ENCODE measurements around the gene CAPN5. TPM values are rescaled to one million over a fixed set of nuclear protein-coding genes. Genes with fewer than 3 reads are reported as not detected.

The CAPN5 gene
- total and polyA plus RNA-seq, 10 donors, result 0.80 to 9.2 (median 4.6) TPM

DNA sequence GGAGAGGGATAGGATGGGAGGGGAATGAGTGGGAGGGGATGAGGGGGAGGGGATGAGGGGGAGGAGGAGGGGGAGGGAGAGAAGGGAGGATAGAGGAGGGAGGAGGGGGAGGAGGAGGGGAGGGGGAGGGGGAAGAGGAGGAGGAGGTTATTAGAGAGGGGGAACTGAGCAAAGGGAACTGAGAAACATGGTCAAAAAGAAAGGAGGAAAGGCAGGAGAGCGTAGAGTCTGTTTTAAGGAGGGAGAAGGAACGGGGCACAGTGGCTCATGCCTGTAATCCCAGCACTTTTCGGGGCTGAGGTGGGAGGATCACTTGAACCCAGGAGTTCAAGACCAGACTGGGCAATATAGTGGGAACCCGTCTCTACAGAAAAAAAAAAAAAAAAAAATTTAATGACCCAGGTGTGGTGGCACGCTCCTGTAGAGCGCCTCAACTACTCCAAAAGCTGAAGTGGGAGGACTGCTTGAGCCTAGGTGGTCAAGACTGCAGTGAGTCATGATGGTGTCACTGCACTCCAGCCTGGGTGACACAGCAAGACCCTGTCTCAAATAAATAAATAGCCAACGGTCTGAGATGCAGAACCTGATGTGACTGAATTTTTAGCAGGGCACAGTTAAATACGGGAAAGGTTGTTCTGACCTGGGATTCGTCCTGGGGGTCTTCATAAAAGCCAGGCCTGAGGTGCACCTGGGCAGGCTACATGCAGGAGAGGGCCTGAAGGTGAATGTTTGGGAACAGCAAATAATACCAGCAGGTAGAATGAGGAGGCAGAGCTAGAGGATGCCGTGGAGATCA is 28.5 kb upstream of the CAPN5 start:
- WGBS, 5 donors, result 67 to 74% (median 71%) methylated on average over 10 of the region's 10 CpGs
- Histone ChIP-seq H3K36me3 (no peaks in the 10 kb centered on the region), H3K27me3 (replicated peaks in 1 of 7) (peaks cover 0 to 65% (median 22%) of the 10 kb centered on the region in 7 donors), H3K4me1 (peaks cover 4 to 30% (median 14%) of the 10 kb centered on the region in 6 donors), H3K4me3 (no peak overlapping the region), H3K27ac (no peak overlapping the region), H3K9me3 (peaks cover 0 to 4% (median 0%) of the 10 kb centered on the region in 8 donors)
- DNase-seq, result no peak
- intact Hi-C loops (cut with DNase I; ENCODE audit: low total_unique reads), result no loop called here
- no peak for TF ChIP-seq POLR2AphosphoS5 (IDR thresholded peaks at IDR 0.05)
- no peak for TF ChIP-seq POLR2A (IDR thresholded peaks at IDR 0.05)
- TF ChIP-seq, protein P1, sequence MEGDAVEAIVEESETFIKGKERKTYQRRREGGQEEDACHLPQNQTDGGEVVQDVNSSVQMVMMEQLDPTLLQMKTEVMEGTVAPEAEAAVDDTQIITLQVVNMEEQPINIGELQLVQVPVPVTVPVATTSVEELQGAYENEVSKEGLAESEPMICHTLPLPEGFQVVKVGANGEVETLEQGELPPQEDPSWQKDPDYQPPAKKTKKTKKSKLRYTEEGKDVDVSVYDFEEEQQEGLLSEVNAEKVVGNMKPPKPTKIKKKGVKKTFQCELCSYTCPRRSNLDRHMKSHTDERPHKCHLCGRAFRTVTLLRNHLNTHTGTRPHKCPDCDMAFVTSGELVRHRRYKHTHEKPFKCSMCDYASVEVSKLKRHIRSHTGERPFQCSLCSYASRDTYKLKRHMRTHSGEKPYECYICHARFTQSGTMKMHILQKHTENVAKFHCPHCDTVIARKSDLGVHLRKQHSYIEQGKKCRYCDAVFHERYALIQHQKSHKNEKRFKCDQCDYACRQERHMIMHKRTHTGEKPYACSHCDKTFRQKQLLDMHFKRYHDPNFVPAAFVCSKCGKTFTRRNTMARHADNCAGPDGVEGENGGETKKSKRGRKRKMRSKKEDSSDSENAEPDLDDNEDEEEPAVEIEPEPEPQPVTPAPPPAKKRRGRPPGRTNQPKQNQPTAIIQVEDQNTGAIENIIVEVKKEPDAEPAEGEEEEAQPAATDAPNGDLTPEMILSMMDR (IDR thresholded peaks at IDR 0.05 in 8 of 11, conservative IDR thresholded peaks at IDR 0.05 in 3 of 11), result no peak

DNA sequence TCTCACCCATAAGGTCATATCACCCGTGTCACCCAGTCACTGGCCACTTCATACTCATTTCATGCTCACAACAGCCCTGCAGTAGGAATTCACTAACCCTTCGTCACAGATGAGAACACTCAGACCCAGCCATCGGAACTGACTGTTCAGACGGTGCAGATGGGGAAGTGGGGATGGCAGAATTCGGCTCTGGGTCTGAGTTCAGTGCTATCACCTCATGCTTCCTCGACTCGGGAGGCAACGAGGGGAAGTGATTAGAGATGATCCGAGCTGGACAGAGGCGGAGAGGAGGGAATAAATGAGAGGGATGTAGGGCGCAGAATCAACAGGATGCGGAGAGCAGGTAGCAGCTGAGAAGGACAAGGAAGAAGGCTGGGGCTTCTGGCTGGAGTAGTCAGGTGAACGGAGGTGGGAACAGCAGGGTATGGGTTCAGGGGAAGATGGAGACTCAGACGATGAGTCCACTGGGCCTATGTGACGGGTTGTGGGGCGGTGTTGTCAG is 27.9 kb upstream of the CAPN5 start:
- Histone ChIP-seq H3K9me3 (peaks cover 0 to 4% (median 0%) of the 10 kb centered on the region in 8 donors), H3K27me3 (replicated peaks in 1 of 7) (peaks cover 0 to 70% (median 22%) of the 10 kb centered on the region in 7 donors), H3K27ac (no peak overlapping the region), H3K36me3 (no peaks in the 10 kb centered on the region), H3K4me3 (peak overlapping the region in 1 of 8 donors; percentile 65), H3K4me1 (peaks cover 4 to 30% (median 14%) of the 10 kb centered on the region in 6 donors)
- intact Hi-C loops (cut with DNase I; ENCODE audit: low total_unique reads), result no loop called here
- no peak for DNase-seq
- 64 to 70% (median 67%) methylated on average over 16 of the region's 16 CpGs for WGBS, 5 donors
- no peak for TF ChIP-seq POLR2AphosphoS5 (IDR thresholded peaks at IDR 0.05)
- no peak for TF ChIP-seq POLR2A (IDR thresholded peaks at IDR 0.05)
- TF ChIP-seq, protein P1 (IDR thresholded peaks at IDR 0.05 in 8 of 11, conservative IDR thresholded peaks at IDR 0.05 in 3 of 11), result no peak

DNA sequence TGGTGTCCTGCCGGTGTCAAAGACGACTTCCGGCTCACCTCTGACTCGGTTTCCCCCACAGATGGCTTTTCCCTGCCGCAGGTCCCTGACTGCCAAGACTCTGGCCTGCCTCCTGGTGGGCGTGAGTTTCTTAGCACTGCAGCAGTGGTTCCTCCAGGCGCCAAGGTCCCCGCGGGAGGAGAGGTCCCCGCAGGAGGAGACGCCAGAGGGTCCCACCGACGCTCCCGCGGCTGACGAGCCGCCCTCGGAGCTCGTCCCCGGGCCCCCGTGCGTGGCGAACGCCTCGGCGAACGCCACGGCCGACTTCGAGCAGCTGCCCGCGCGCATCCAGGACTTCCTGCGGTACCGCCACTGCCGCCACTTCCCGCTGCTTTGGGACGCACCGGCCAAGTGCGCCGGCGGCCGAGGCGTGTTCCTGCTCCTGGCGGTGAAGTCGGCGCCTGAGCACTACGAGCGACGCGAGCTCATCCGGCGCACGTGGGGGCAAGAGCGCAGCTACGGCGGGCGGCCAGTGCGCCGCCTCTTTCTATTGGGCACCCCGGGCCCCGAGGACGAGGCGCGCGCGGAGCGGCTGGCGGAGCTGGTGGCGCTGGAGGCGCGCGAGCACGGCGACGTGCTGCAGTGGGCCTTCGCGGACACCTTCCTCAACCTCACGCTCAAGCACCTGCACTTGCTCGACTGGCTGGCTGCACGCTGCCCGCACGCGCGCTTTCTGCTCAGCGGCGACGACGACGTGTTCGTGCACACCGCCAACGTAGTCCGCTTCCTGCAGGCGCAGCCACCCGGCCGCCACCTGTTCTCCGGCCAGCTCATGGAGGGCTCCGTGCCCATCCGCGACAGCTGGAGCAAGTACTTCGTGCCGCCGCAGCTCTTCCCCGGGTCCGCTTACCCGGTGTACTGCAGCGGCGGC is 27.0 kb upstream of the CAPN5 start:
- Histone ChIP-seq H3K9me3 (peaks cover 0 to 4% (median 0%) of the 10 kb centered on the region in 8 donors), H3K27me3 (replicated peaks in 1 of 7) (peaks cover 0 to 78% (median 28%) of the 10 kb centered on the region in 7 donors), H3K36me3 (no peaks in the 10 kb centered on the region), H3K4me3 (peak overlapping the region; percentile 0 to 65 (median 32)), H3K27ac (no peak overlapping the region), H3K4me1 (peaks cover 4 to 26% (median 14%) of the 10 kb centered on the region in 6 donors)
- no peak for DNase-seq
- TF ChIP-seq POLR2A (IDR thresholded peaks at IDR 0.05) (no peak), POLR2AphosphoS5 (IDR thresholded peaks at IDR 0.05) (peak in 2 of 3 donors; percentile 10 to 51)
- TF ChIP-seq, protein P1 (IDR thresholded peaks at IDR 0.05 in 8 of 11, conservative IDR thresholded peaks at IDR 0.05 in 3 of 11), result peak in 5 of 11 experiments; percentile 7 to 52 (median 19)
- intact Hi-C loops (cut with DNase I; ENCODE audit: low total_unique reads), result no loop called here
- WGBS, 5 donors, result 13 to 39% (median 19%) methylated on average over 50 to 109 of the region's 109 CpGs
